H9 (cell line): ENCODE measurements around the gene XXYLT1. TPM values are rescaled to one million over a fixed set of nuclear protein-coding genes. Genes with fewer than 3 reads are reported as not detected.

Experiments
- DNase-seq: peaks from one replicate; pipeline ENCODE4 v3.0.0-alpha.2; 2017
- H2AFZ ChIP-seq: one replicate; pipeline ENCODE4 v1.6.1; 2013; ENCODE audit warnings: mild to moderate bottlenecking, low read length, control low read depth, moderate library complexity
- H2AK5ac ChIP-seq: 2 replicates; pipeline ENCODE4 v1.6.1; 2013; ENCODE audit warnings: low read length, control low read depth, mixed read lengths; ENCODE audit not compliant: insufficient read length
- H2BK120ac ChIP-seq: one replicate; pipeline ENCODE4 v1.6.1; 2013; ENCODE audit warnings: low read depth, mild to moderate bottlenecking, low read length, control low read depth, inconsistent platforms; ENCODE audit not compliant: poor library complexity, severe bottlenecking
- H2BK12ac ChIP-seq: 2 replicates; pipeline ENCODE4 v1.6.1; 2013; ENCODE audit warnings: low read length, control low read depth, mixed read lengths, low read depth; ENCODE audit not compliant: insufficient read length
- H2BK15ac ChIP-seq: 2 replicates; pipeline ENCODE4 v1.6.1; 2013; ENCODE audit warnings: low read depth, low read length, control low read depth
- H2BK20ac ChIP-seq: one replicate; pipeline ENCODE4 v1.6.1; 2013; ENCODE audit warnings: low read depth, mild to moderate bottlenecking, low read length, control low read depth, inconsistent platforms; ENCODE audit not compliant: poor library complexity, severe bottlenecking
- H2BK5ac ChIP-seq: 2 replicates; pipeline ENCODE4 v1.6.1; 2013; ENCODE audit warnings: low read length, control low read depth, mixed read lengths; ENCODE audit not compliant: insufficient read length
- H3K14ac ChIP-seq: 2 replicates; pipeline ENCODE4 v1.6.1; 2013; ENCODE audit warnings: low read length, control low read depth; ENCODE audit not compliant: insufficient read depth
- H3K18ac ChIP-seq: 2 replicates; pipeline ENCODE4 v1.6.1; 2013; ENCODE audit warnings: low read depth, mild to moderate bottlenecking, mixed read lengths, low read length, control low read depth; ENCODE audit not compliant: insufficient read length
- H3K23ac ChIP-seq: 2 replicates; pipeline ENCODE4 v1.6.1; 2013; ENCODE audit warnings: low read length, control low read depth, mixed read lengths, low read depth; ENCODE audit not compliant: insufficient read length
- H3K23me2 ChIP-seq: 2 replicates; pipeline ENCODE4 v1.6.1; 2013; ENCODE audit warnings: low read depth, mild to moderate bottlenecking, mixed read lengths, low read length, control low read depth; ENCODE audit not compliant: insufficient read length, poor library complexity, severe bottlenecking
- H3K27ac ChIP-seq: 2 replicates; pipeline ENCODE4 v1.5.1; 2013; ENCODE audit warnings: low read length, control low read depth, mixed read lengths, low read depth; ENCODE audit not compliant: insufficient read length
- H3K27me3 ChIP-seq: 2 replicates; pipeline ENCODE4 v1.6.1; 2013; ENCODE audit warnings: low read length, control low read depth, inconsistent platforms; ENCODE audit not compliant: insufficient read depth
- H3K4ac ChIP-seq: 2 replicates; pipeline ENCODE4 v1.6.1; 2013; ENCODE audit warnings: low read depth, mild to moderate bottlenecking, control low read depth, inconsistent platforms, low read length, moderate library complexity
- H3K4me1 ChIP-seq: 2 replicates; pipeline ENCODE4 v1.6.1; 2013; ENCODE audit warnings: low read length, control low read depth, inconsistent platforms; ENCODE audit not compliant: insufficient read depth
- H3K4me2 ChIP-seq: 2 replicates; pipeline ENCODE4 v1.6.1; 2013; ENCODE audit warnings: low read length, control low read depth, mixed read lengths; ENCODE audit not compliant: insufficient read length, insufficient read depth
- H3K56ac ChIP-seq: 2 replicates; pipeline ENCODE4 v1.6.1; 2013; ENCODE audit warnings: low read depth, mild to moderate bottlenecking, mixed read lengths, low read length, control low read depth; ENCODE audit not compliant: insufficient read length
- H3K79me1 ChIP-seq: 2 replicates; pipeline ENCODE4 v1.6.1; 2013; ENCODE audit warnings: low read depth, mild to moderate bottlenecking, moderate library complexity, low read length, control low read depth, inconsistent platforms; ENCODE audit not compliant: insufficient read depth, poor library complexity, severe bottlenecking
- H3K79me2 ChIP-seq: 2 replicates; pipeline ENCODE4 v1.6.1; 2013; ENCODE audit warnings: low read length, control low read depth, inconsistent platforms; ENCODE audit not compliant: insufficient read depth
- H3K9ac ChIP-seq: 2 replicates; pipeline ENCODE4 v1.6.1; 2013; ENCODE audit warnings: low read length, control low read depth, mixed read lengths; ENCODE audit not compliant: insufficient read length; ENCODE audit errors: extremely low read depth
- H3K9me3 ChIP-seq: one replicate; pipeline ENCODE4 v1.6.1; 2013; ENCODE audit warnings: low read depth, low read length, inconsistent platforms; ENCODE audit not compliant: control insufficient read depth
- H3T11ph ChIP-seq: one replicate; pipeline ENCODE4 v1.6.1; 2013; ENCODE audit warnings: mild to moderate bottlenecking, low read length, control low read depth, inconsistent platforms
- H4K20me1 ChIP-seq: one replicate; pipeline ENCODE4 v1.6.1; 2013; ENCODE audit not compliant: control insufficient read depth, insufficient read length, insufficient read depth
- H4K5ac ChIP-seq: 2 replicates; pipeline ENCODE4 v1.6.1; 2013; ENCODE audit warnings: low read depth, mild to moderate bottlenecking, mixed read lengths, low read length, control low read depth; ENCODE audit not compliant: insufficient read length
- H4K8ac ChIP-seq: replicated peaks from 2 replicates; pipeline ENCODE4 v1.6.1; 2013; ENCODE audit warnings: low read length, control low read depth, mixed read lengths, low read depth; ENCODE audit not compliant: insufficient read length
- H4K91ac ChIP-seq: 2 replicates; pipeline ENCODE4 v1.6.1; 2013; ENCODE audit warnings: low read depth, mild to moderate bottlenecking, moderate library complexity, mixed read lengths, low read length, control low read depth; ENCODE audit not compliant: insufficient read length
- H3K27ac Mint-ChIP-seq, 3 experiments: 2 replicates in 2 of 3; 3 replicates in 1 of 3; pipeline ENCODE4 v1.8.0; 2020 to 2021; ENCODE audit warnings: mixed read lengths in 3 of 3, mild to moderate bottlenecking in 1 of 3, moderate library complexity in 1 of 3
- H3K27me3 Mint-ChIP-seq: 2 replicates; pipeline ENCODE4 v1.8.0; 2021; ENCODE audit warnings: low read depth, mild to moderate bottlenecking, moderate library complexity, mixed read lengths
- H3K36me3 Mint-ChIP-seq, 3 experiments: 2 replicates in 2 of 3; 3 replicates in 1 of 3; pipeline ENCODE4 v1.8.0; 2020 to 2021; ENCODE audit warnings: low read depth in 3 of 3, mixed read lengths in 3 of 3; ENCODE audit not compliant: insufficient read depth in 1 of 3
- H3K4me1 Mint-ChIP-seq, 2 experiments: 2 replicates each; pipeline ENCODE4 v1.8.0; 2020; ENCODE audit warnings: mixed read lengths in 2 of 2
- H3K4me3 Mint-ChIP-seq, 2 experiments: 2 replicates in 1 of 2; 3 replicates in 1 of 2; pipeline ENCODE4 v1.8.0; 2020 to 2021; ENCODE audit warnings: mild to moderate bottlenecking in 2 of 2, mixed read lengths in 2 of 2, moderate library complexity in 1 of 2
- H3K9me3 Mint-ChIP-seq, 2 experiments: 2 replicates in 1 of 2; 3 replicates in 1 of 2; pipeline ENCODE4 v1.8.0; 2020; ENCODE audit warnings: mild to moderate bottlenecking in 2 of 2, mixed read lengths in 2 of 2, moderate library complexity in 1 of 2
- CTCF ChIP-seq: fragments of 200-600 bp; sonication (generic); conservative IDR thresholded peaks from 3 replicates; pipeline ENCODE4 v1.8.0; 2021; ENCODE audit warnings: antibody characterized with exemption, mild to moderate bottlenecking
- WGBS: extraction: QIAGEN DNeasy Blood & Tissue Kit; methylation state at CpG from one replicate; pipeline ENCODE4 v1.1.7; 2013; ENCODE audit warnings: missing lambda C conversion rate, low lambda C conversion rate, mixed read lengths; ENCODE audit not compliant: insufficient read length; ENCODE audit errors: extremely low coverage; 5-methylcytosine and 5-hydroxymethylcytosine counted together
- total RNA-seq: library from RNA; stranded (reverse); gene quantifications from 2 replicates; pipeline ENCODE4 v1.2.1, GENCODE V29; 2021

The XXYLT1 gene
- total RNA-seq, 1 experiment from 2014 or later, result 22.7 TPM

- H3K79me1 ChIP-seq, result peaks cover 7% of the 10 kb centered on the region
- H2BK20ac ChIP-seq, result no peak overlapping the region
- no peak overlapping the region for H3K18ac ChIP-seq
- H3K9ac ChIP-seq, result no peak overlapping the region
- H3K27me3 Mint-ChIP-seq, result no peaks in the 10 kb centered on the region; the same call in none of the 2 replicates
- no peaks in the 10 kb centered on the region for H3K9me3 Mint-ChIP-seq
- no peak overlapping the region for H4K91ac ChIP-seq
- H2BK15ac ChIP-seq, result no peak overlapping the region
- H4K5ac ChIP-seq, result no peak overlapping the region
- no peak overlapping the region for H2BK12ac ChIP-seq
- peaks cover 10% of the 10 kb centered on the region for H3K79me2 ChIP-seq
- peaks cover 18 to 22% of the 10 kb centered on the region in 2 experiments for H3K4me1 Mint-ChIP-seq
- H2BK120ac ChIP-seq, result no peak overlapping the region
- no peaks in the 10 kb centered on the region for H3K27me3 ChIP-seq
- H2BK5ac ChIP-seq, result no peak overlapping the region
- no peak overlapping the region for H2AFZ ChIP-seq
- peaks cover 16 to 35% (median 33%) of the 10 kb centered on the region in 3 experiments for H3K36me3 Mint-ChIP-seq
- no peak overlapping the region for H3K23ac ChIP-seq
- no peak overlapping the region for H3K27ac ChIP-seq
- H3K27ac Mint-ChIP-seq, result no peak overlapping the region
- H3K56ac ChIP-seq, result no peak overlapping the region
- no peak overlapping the region for H3K4ac ChIP-seq
- H3K4me2 ChIP-seq, result no peak overlapping the region
- no peaks in the 10 kb centered on the region for H3K4me1 ChIP-seq
- H3K9me3 ChIP-seq, result no peaks in the 10 kb centered on the region
- no peak overlapping the region for H4K8ac ChIP-seq
- H3T11ph ChIP-seq, result no peak overlapping the region
- no peaks in the 10 kb centered on the region for H4K20me1 ChIP-seq
- no peak overlapping the region for H3K14ac ChIP-seq
- H2AK5ac ChIP-seq, result no peak overlapping the region
- no CpG with 5 or more reads among the region's 10 CpGs for WGBS
- TF ChIP-seq CTCF, result no peak
- no peak overlapping the region for H3K4me3 Mint-ChIP-seq
- peaks cover 9% of the 10 kb centered on the region for H3K23me2 ChIP-seq
- DNase-seq, result no peak
Observed at GRCh38 chr3:195263925-195264600, 6.9 kb downstream of the XXYLT1 start.
